IMR-90 (cell line): ENCODE results near the gene CTSH. TPM values are rescaled to one million over a fixed set of nuclear protein-coding genes. Genes with fewer than 3 reads are reported as not detected.

Source experiments
- ATAC-seq: fragments of 200-7000 bp; cut with Tn5 transposase; 2 replicates; pipeline ENCODE4 v1.9.1; 2020; ENCODE audit warnings: low read depth, mild to moderate bottlenecking, moderate library complexity
- BruUV-seq: library from RNA; stranded (reverse); fragments of 400-500 nt; replicated peaks from 2 replicates; lab custom pipeline; 2021; lab: Mats Ljungman, UMichigan
- CTCF ChIA-PET: fragments of 300-600 bp; formaldehyde crosslinking; extraction: SDS; loops from one replicate; lab custom pipeline; 2021; ENCODE audit warnings: antibody characterized with exemption; lab: Yijun Ruan, JAX
- POLR2A ChIA-PET: fragments of 300-600 bp; sonication (Branson Sonifier 250); formaldehyde crosslinking; loops from one replicate; lab custom pipeline; 2022; ENCODE audit warnings: antibody characterized with exemption; ENCODE audit not compliant: unreplicated experiment; lab: Charles Lee
- DNase-seq: peaks from one replicate; pipeline ENCODE4 v3.0.0; 2013
- H2AFZ ChIP-seq: replicated peaks from 2 replicates; pipeline ENCODE3; 2013; ENCODE audit warnings: low read length, mild to moderate bottlenecking; ENCODE audit not compliant: poor library complexity
- H2AK5ac ChIP-seq: 2 replicates; pipeline ENCODE4 v1.6.1; 2013; ENCODE audit warnings: low read depth, low read length, inconsistent platforms
- H2AK9ac ChIP-seq: replicated peaks from 2 replicates; pipeline ENCODE3; 2013; ENCODE audit warnings: mild to moderate bottlenecking, low read depth, low read length, moderate library complexity; ENCODE audit not compliant: poor library complexity
- H2BK120ac ChIP-seq: 2 replicates; pipeline ENCODE4 v1.6.1; 2013; ENCODE audit warnings: low read depth, low read length, inconsistent platforms
- H2BK15ac ChIP-seq: 3 replicates; pipeline ENCODE4 v1.6.1; 2013; ENCODE audit warnings: low read depth, low read length, inconsistent platforms
- H2BK20ac ChIP-seq: 2 replicates; pipeline ENCODE4 v1.6.1; 2013; ENCODE audit warnings: low read depth, mild to moderate bottlenecking, inconsistent platforms, low read length, moderate library complexity
- H2BK5ac ChIP-seq: 2 replicates; pipeline ENCODE4 v1.6.1; 2013; ENCODE audit warnings: mild to moderate bottlenecking, low read depth, low read length, inconsistent platforms; ENCODE audit not compliant: poor library complexity, severe bottlenecking
- H3K14ac ChIP-seq: replicated peaks from 2 replicates; pipeline ENCODE4 v1.6.1; 2013; ENCODE audit warnings: low read depth, low read length, inconsistent platforms
- H3K18ac ChIP-seq: 2 replicates; pipeline ENCODE4 v1.6.1; 2013; ENCODE audit warnings: low read depth, low read length, control low read depth
- H3K23ac ChIP-seq: 2 replicates; pipeline ENCODE4 v1.6.1; 2013; ENCODE audit warnings: low read depth, low read length, inconsistent platforms
- H3K27ac ChIP-seq: 2 replicates; pipeline ENCODE4 v1.5.1; 2013; ENCODE audit warnings: mild to moderate bottlenecking, control low read depth, low read length; ENCODE audit not compliant: insufficient read depth
- H3K27me3 ChIP-seq: 2 replicates; pipeline ENCODE4 v1.6.1; 2013; ENCODE audit warnings: low read length; ENCODE audit not compliant: control insufficient read depth, insufficient read depth
- H3K36me3 ChIP-seq: 2 replicates; pipeline ENCODE4 v1.6.1; 2013; ENCODE audit warnings: low read length, mixed read lengths; ENCODE audit not compliant: control insufficient read depth, insufficient read depth
- H3K4ac ChIP-seq: 2 replicates; pipeline ENCODE4 v1.6.1; 2013; ENCODE audit warnings: low read depth, low read length, inconsistent platforms
- H3K4me1 ChIP-seq: 2 replicates; pipeline ENCODE4 v1.6.1; 2013; ENCODE audit warnings: low read length, mixed read lengths; ENCODE audit not compliant: control insufficient read depth, insufficient read depth
- H3K4me2 ChIP-seq: 2 replicates; pipeline ENCODE4 v1.6.1; 2013; ENCODE audit warnings: low read depth, mild to moderate bottlenecking, control low read depth, low read length, moderate library complexity
- H3K4me3 ChIP-seq: 2 replicates; pipeline ENCODE4 v1.5.1; 2013; ENCODE audit warnings: low read depth, mild to moderate bottlenecking, control low read depth, low read length, moderate library complexity; ENCODE audit not compliant: insufficient read depth
- H3K56ac ChIP-seq: 2 replicates; pipeline ENCODE4 v1.6.1; 2013; ENCODE audit warnings: low read length, inconsistent platforms; ENCODE audit not compliant: insufficient read depth; ENCODE audit errors: extremely low read depth
- H3K79me1 ChIP-seq, 2 experiments: 2 replicates each; pipeline ENCODE4 v1.6.1; 2013; ENCODE audit warnings: low read length in 2 of 2, inconsistent platforms in 1 of 2, low read depth in 1 of 2
- H3K9ac ChIP-seq: 2 replicates; pipeline ENCODE4 v1.6.1; 2013; ENCODE audit warnings: low read depth, low read length, control low read depth
- H3K9me1 ChIP-seq: 2 replicates; pipeline ENCODE4 v1.6.1; 2013; ENCODE audit warnings: low read length, inconsistent platforms; ENCODE audit not compliant: insufficient read depth
- H3K9me3 ChIP-seq: 2 replicates; pipeline ENCODE4 v1.6.1; 2013; ENCODE audit warnings: low read length; ENCODE audit not compliant: control insufficient read depth, insufficient read depth
- H4K20me1 ChIP-seq: 2 replicates; pipeline ENCODE4 v1.6.1; 2013; ENCODE audit warnings: low read length, inconsistent platforms; ENCODE audit not compliant: insufficient read depth
- H4K5ac ChIP-seq: 2 replicates; pipeline ENCODE4 v1.6.1; 2013; ENCODE audit warnings: mild to moderate bottlenecking, low read depth, low read length, control low read depth
- H4K8ac ChIP-seq, 2 experiments: 2 replicates each; pipeline ENCODE4 v1.6.1; 2013; ENCODE audit warnings: low read depth in 2 of 2, low read length in 2 of 2, control low read depth in 1 of 2, inconsistent platforms in 1 of 2
- H4K91ac ChIP-seq: 2 replicates; pipeline ENCODE4 v1.6.1; 2013; ENCODE audit warnings: low read depth, low read length, inconsistent platforms; ENCODE audit not compliant: insufficient read depth
- CEBPB ChIP-seq: IDR thresholded peaks from 2 replicates; pipeline ENCODE4 v1.6.1; 2012; ENCODE audit warnings: low read depth, low read length, improper control_type of control experiment
- CHD1 ChIP-seq: IDR thresholded peaks from 2 replicates; pipeline ENCODE4 v1.6.1; 2012; ENCODE audit warnings: low read depth, low read length, improper control_type of control experiment
- FOS ChIP-seq: fragments of 150-350 bp; IDR thresholded peaks from 2 replicates; pipeline ENCODE4 v1.6.1; 2016; ENCODE audit warnings: low read depth, low read length
- MAFK ChIP-seq: IDR thresholded peaks from 2 replicates; pipeline ENCODE4 v1.6.1; 2012; ENCODE audit warnings: low read depth, low read length, improper control_type of control experiment
- MAZ ChIP-seq: IDR thresholded peaks from 2 replicates; pipeline ENCODE4 v1.6.1; 2012; ENCODE audit warnings: low read depth, mild to moderate bottlenecking, low read length, improper control_type of control experiment, moderate library complexity, borderline replicate concordance
- NFE2L2 ChIP-seq: fragments of 150-350 bp; IDR thresholded peaks from 2 replicates; pipeline ENCODE4 v1.6.1; 2016; ENCODE audit warnings: low read depth, mild to moderate bottlenecking, low read length
- POLR2A ChIP-seq: IDR thresholded peaks from 2 replicates; pipeline ENCODE4 v1.6.1; 2012; ENCODE audit warnings: mild to moderate bottlenecking, low read depth, low read length
- RAD21 ChIP-seq: IDR thresholded peaks from 2 replicates; pipeline ENCODE4 v1.6.1; 2012; ENCODE audit warnings: low read length, improper control_type of control experiment
- RCOR1 ChIP-seq: IDR thresholded peaks from 2 replicates; pipeline ENCODE4 v1.6.1; 2012; ENCODE audit warnings: mild to moderate bottlenecking, low read length, improper control_type of control experiment; ENCODE audit not compliant: insufficient replicate concordance
- SMC3 ChIP-seq: fragments of 150-350 bp; IDR thresholded peaks from 2 replicates; pipeline ENCODE4 v1.6.1; 2016; ENCODE audit warnings: low read depth, mild to moderate bottlenecking, antibody characterized with exemption, low read length, moderate library complexity
- WGBS, 2 experiments: methylation state at CpG; one replicate each; pipeline versions ENCODE4 v1.1.5 to v1.1.7; 2013; ENCODE audit warnings: missing lambda C conversion rate in 2 of 2; ENCODE audit not compliant: insufficient read length in 1 of 2; ENCODE audit errors: extremely low coverage in 2 of 2; 5-methylcytosine and 5-hydroxymethylcytosine counted together
- dilution Hi-C: fragments of 300-500 bp; cut with HindIII; formaldehyde crosslinking; loops from one replicate; pipeline ENCODE4 v1.14.3; 2018; ENCODE audit warnings: low sequenced_read_pairs; ENCODE audit not compliant: unreplicated experiment
- in situ Hi-C: fragments of 300-500 bp; cut with MboI; formaldehyde crosslinking; loops from 3 replicates; pipeline ENCODE4 v1.14.3; 2019; ENCODE audit warnings: low sequenced_read_pairs, inconsistent platforms, mixed read lengths
- intact Hi-C: fragments of 100-400 bp; cut with micrococcal nuclease; formaldehyde crosslinking; loops from 2 replicates; pipeline ENCODE4 v1.10.0; 2022
- polyA plus RNA-seq, 3 experiments: library from polyadenylated mRNA; depleted of rRNA; stranded (reverse); fragments of >200 nt; gene quantifications; 2 replicates each; pipeline ENCODE4 v1.2.3, GENCODE V29; 2012; ENCODE audit warnings: low replicate concordance in 1 of 3
- total RNA-seq: library from RNA; depleted of rRNA; stranded (reverse); fragments of >200 nt; gene quantifications from 2 replicates; pipeline ENCODE4 v1.2.3, GENCODE V29; 2012

The CTSH gene
- total and polyA plus RNA-seq, 2 of the 4 experiments (the other 2 are of a cell fraction) = 11.7 to 13.9 TPM

DNA sequence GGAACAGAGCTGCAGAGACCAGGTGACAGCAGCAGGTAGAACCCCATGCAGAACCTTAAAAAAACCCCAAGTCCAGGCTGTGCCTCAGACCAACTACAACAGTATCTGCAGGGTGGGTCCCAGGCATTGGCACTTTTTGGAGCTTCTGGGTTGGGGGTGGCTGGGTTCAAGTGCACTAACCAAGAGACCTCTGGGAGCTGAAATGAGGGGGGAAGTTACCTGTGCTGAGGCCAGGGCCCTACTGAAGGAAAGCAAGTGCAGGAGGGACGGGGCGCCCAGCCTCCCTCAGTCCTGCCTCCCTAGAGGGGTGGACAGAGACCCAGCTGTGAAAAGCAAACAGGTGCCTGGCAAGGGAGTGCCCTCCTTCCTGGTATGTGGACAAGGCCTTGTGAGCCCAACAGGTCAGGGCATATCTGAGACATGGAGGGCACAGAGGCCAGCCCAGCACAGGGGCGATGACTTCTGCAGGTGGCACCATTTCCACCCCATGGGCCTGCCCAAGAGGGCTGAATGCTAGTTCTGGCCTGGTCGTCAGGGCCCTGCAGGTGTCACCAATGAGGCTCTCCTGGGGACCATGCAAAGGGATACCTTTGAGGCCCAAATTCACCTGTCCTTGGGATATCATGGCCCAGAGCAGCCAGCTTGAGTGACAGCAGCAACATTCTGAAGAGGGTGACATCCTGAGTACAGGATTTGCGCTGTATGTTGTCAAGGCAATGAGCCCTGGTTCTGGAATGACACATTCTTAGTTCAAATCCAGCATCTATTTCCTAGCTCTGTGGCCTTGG, 18.7 kb downstream of the CTSH start (continued):
- TF ChIP-seq POLR2A = no peak

DNA sequence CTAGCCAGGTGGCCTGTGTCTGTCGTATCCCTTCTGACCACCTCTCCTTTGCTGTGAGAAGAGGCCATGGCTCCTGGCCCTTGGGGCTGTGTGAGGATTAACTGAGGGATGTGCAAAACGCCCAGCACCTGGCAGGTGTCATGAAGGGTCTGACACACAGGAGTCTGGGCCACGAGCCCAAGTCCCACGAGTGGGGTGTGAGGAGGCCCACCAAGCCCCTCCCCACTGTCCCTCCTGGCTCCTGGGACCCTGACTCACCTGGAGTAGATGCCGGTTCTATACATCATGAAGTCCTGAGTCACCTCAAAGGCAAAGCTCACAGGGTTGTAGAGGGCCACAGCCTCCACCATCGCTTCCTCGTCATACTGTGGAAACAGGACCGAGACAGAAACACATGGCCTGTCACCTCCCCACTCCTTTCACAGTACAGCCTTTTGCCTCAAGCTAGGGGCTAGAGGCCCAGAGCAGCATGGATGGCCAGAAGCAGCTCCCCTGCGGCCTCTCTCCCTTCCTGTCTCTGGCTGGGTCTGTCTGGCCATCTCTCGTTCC, 19.7 kb downstream of the CTSH start:
- in situ Hi-C loops (no loop called here), intact Hi-C loops (no loop called here), dilution Hi-C loops (no loop called here)
- Histone ChIP-seq H4K8ac (no peak overlapping the region), H3K18ac (no peak overlapping the region), H3K36me3 (peaks cover 42% of the 10 kb centered on the region), H4K20me1 (0 out of 2 replicates have a peak, but pooled peaks cover 10% of the 10 kb centered on the region), H2BK15ac (no peak overlapping the region), H3K9me3 (no peaks in the 10 kb centered on the region), H4K91ac (no peak overlapping the region), H2AK9ac (no peak overlapping the region), H2BK120ac (no peak overlapping the region), H3K9me1 (peaks cover 23% of the 10 kb centered on the region), H3K4me1 (no peaks in the 10 kb centered on the region; the same call in 1 of the 2 replicates), H2AK5ac (no peak overlapping the region), H2BK20ac (no peak overlapping the region), H3K27me3 (no peaks in the 10 kb centered on the region), H4K5ac (no peak overlapping the region), H3K4ac (no peak overlapping the region), H2BK5ac (no peak overlapping the region), H2AFZ (peak overlapping the region; percentile 64), H3K27ac (no peak overlapping the region), H3K23ac (no peak overlapping the region), H3K56ac (no peak overlapping the region), H3K4me2 (no peak overlapping the region), H3K14ac (no peak overlapping the region), H3K79me1 (peaks cover 0 to 5% of the 10 kb centered on the region in 2 experiments; a peak in 1 of 4 replicates), H3K4me3 (no peak overlapping the region), H3K9ac (no peak overlapping the region)
- no TSS peak for BruUV-seq
- ATAC-seq (no peak), DNase-seq (no peak)
- TF ChIP-seq CEBPB (no peak), MAZ (no peak), NFE2L2 (no peak), SMC3 (no peak), RCOR1 (no peak), CHD1 (no peak), RAD21 (no peak), MAFK (no peak), POLR2A (no peak), FOS (no peak)
- ChIA-PET CTCF (no interaction called here), POLR2A (no interaction called here)
- 87% methylated on average over 3 of the region's 10 CpGs; no CpG with 5 or more reads in 1 of the 2 experiments for WGBS, 2 experiments
